Renal cortex interstitium (tissue), 3 donors: ENCODE measurements around the gene STRN4. TPM values are rescaled to one million over a fixed set of nuclear protein-coding genes. Genes with fewer than 3 reads are reported as not detected.

ENCODE experiments used
- polyA plus RNA-seq, 3 donors: library from polyadenylated mRNA; unstranded; fragments of 120-200 nt; gene quantifications; one replicate each; pipeline ENCODE4 v1.2.1, GENCODE V29; 2013; ENCODE audit not compliant: insufficient read length in 3 of 3

Gene STRN4
- polyA plus RNA-seq, 3 donors: 65.0 to 94.2 (median 91.3) TPM

Other genes starting within 250 kb of the STRN4 start
- gene CALM3, start 145.1 kb downstream of the STRN4 start, polyA plus RNA-seq: 100 to 1,000 TPM; 391 to 523 (median 470) TPM
- 1 to 10 TPM; 1.3 to 2.8 (median 2.6) TPM for gene PTGIR, start 121.4 kb downstream of the STRN4 start, polyA plus RNA-seq
- gene GNG8, start 110.2 kb downstream of the STRN4 start, polyA plus RNA-seq: 1 to 10 TPM; 3.2 to 6.9 (median 3.4) TPM
- 10 to 100 TPM; 22.2 to 29.3 (median 23.5) TPM for gene DACT3, start 85.3 kb downstream of the STRN4 start, polyA plus RNA-seq
- 10 to 100 TPM; 40.0 to 50.9 (median 41.6) TPM for gene PRKD2, start 29.3 kb downstream of the STRN4 start, polyA plus RNA-seq
- 10 to 100 TPM; 19.7 to 25.3 (median 22.1) TPM for gene FKRP, start 393 bp downstream of the STRN4 start, polyA plus RNA-seq
- 10 to 100 TPM; 42.0 to 48.3 (median 47.6) TPM for gene SLC1A5, start 42.1 kb upstream of the STRN4 start, polyA plus RNA-seq
- 100 to 1,000 TPM in 1 of 3 donors, 10 to 100 TPM in 2; 90.2 to 120 (median 95.1) TPM for gene AP2S1, start 104.4 kb upstream of the STRN4 start, polyA plus RNA-seq
- 10 to 100 TPM; 47.6 to 54.5 (median 49.3) TPM for gene ARHGAP35, start 114.5 kb upstream of the STRN4 start, polyA plus RNA-seq